ENCODE data around the gene COL24A1.

DNA sequence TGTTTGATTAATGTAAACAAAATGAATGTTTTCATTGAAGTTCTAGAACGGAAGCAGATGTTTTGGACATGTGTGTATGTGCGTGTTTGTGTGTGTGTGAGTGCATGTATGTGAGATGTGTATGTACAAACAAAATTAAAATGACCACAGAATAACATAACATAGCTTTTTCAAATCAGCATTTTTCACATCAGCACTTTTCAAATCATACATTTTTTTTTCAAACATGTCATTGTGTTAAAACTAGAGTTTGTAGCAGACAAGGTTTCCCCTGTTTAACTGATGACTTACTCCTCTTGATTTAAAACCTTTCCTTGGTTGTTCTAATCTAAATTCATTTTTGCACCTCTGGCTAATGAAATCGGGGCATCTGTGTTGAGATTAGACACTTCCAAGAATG lies 412.8 kb downstream of the COL24A1 start:
- TF ChIP-seq, protein P1, sequence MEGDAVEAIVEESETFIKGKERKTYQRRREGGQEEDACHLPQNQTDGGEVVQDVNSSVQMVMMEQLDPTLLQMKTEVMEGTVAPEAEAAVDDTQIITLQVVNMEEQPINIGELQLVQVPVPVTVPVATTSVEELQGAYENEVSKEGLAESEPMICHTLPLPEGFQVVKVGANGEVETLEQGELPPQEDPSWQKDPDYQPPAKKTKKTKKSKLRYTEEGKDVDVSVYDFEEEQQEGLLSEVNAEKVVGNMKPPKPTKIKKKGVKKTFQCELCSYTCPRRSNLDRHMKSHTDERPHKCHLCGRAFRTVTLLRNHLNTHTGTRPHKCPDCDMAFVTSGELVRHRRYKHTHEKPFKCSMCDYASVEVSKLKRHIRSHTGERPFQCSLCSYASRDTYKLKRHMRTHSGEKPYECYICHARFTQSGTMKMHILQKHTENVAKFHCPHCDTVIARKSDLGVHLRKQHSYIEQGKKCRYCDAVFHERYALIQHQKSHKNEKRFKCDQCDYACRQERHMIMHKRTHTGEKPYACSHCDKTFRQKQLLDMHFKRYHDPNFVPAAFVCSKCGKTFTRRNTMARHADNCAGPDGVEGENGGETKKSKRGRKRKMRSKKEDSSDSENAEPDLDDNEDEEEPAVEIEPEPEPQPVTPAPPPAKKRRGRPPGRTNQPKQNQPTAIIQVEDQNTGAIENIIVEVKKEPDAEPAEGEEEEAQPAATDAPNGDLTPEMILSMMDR (conservative IDR thresholded peaks at IDR 0.05; ENCODE audit: low read depth, low read length) = no peak
- no peak for TF ChIP-seq EZH2 (IDR thresholded peaks at IDR 0.05; ENCODE audit: borderline replicate concordance, low read depth, low read length, poor library complexity, severe bottlenecking)

All from A673 (cell line).